Uterus (tissue), 4 donors: Measurements from ENCODE around the gene CHST11. TPM values are rescaled to one million over a fixed set of nuclear protein-coding genes. Genes with fewer than 3 reads are reported as not detected.

Experiments
- DNase-seq, 2 donors: peaks; one replicate each; pipeline ENCODE4 v3.0.0-alpha.2; 2019 to 2020
- H3K27ac ChIP-seq, 2 donors: fragments of 200-600 bp; sonication (generic); 1 replicate in 1 of 2; 2 replicates in 1 of 2; pipeline ENCODE4 v1.5.1; 2016 to 2018
- H3K27me3 ChIP-seq, 2 donors: fragments of 200-600 bp; sonication (generic); one replicate each; pipeline ENCODE4 v1.5.1; 2018 to 2019; ENCODE audit warnings: control low read depth in 1 of 2
- H3K36me3 ChIP-seq, 2 donors: fragments of 200-600 bp; sonication (generic); one replicate each; pipeline ENCODE4 v1.5.1; 2019; ENCODE audit warnings: control low read depth in 1 of 2
- H3K4me1 ChIP-seq, 2 donors: fragments of 200-600 bp; sonication (generic); one replicate each; pipeline ENCODE4 v1.5.1; 2018 to 2019; ENCODE audit warnings: control low read depth in 1 of 2
- H3K4me3 ChIP-seq, 2 donors: fragments of 200-600 bp; sonication (generic); 1 replicate in 1 of 2; 2 replicates in 1 of 2; pipeline ENCODE4 v1.5.1; 2018 to 2019; ENCODE audit warnings: mild to moderate bottlenecking in 1 of 2
- H3K9me3 ChIP-seq, 2 donors: fragments of 200-600 bp; sonication (generic); one replicate each; pipeline ENCODE4 v1.5.1; 2019; ENCODE audit warnings: control low read depth in 1 of 2
- CTCF ChIP-seq, 4 experiments: fragments of 200-600 bp in 2 of 4; fragments of 450-650 bp in 2 of 4; sonication (generic) in 2 of 4; IDR thresholded peaks; one replicate each; pipeline ENCODE4 v1.5.1; 2016 to 2019; ENCODE audit warnings: antibody characterized with exemption in 4 of 4, mild to moderate bottlenecking in 2 of 4, moderate library complexity in 1 of 4
- POLR2A ChIP-seq, 2 donors: fragments of 450-650 bp; IDR thresholded peaks; one replicate each; pipeline ENCODE4 v1.6.1; 2016; ENCODE audit warnings: antibody characterized with exemption in 2 of 2, mild to moderate bottlenecking in 1 of 2, moderate library complexity in 1 of 2
- intact Hi-C: fragments of 100-400 bp; cut with DNase I; formaldehyde crosslinking; loops from one replicate; pipeline ENCODE4 v1.15.1; 2023; ENCODE audit warnings: low total_unique reads
- total RNA-seq, 4 donors: library from RNA; depleted of rRNA in 3 of 4; stranded (reverse); fragments of >200 nt in 3 of 4; gene quantifications; one replicate each; pipeline versions ENCODE4 v1.1.0 to v1.2.4, GENCODE V29; 2014 to 2023
- donor health status: DM: yes; HTN: yes; CAD: no.

The CHST11 gene
- total RNA-seq, 4 donors from 2014 or later = 21.0 to 82.1 (median 58.7) TPM

- no peaks in the 10 kb centered on the region for H3K4me1 ChIP-seq
- no peaks in the 10 kb centered on the region for H3K27me3 ChIP-seq
- DNase-seq = no peak
- intact Hi-C loops = no loop called here
- H3K27ac ChIP-seq = no peak overlapping the region
- H3K4me3 ChIP-seq = no peak overlapping the region
- H3K9me3 ChIP-seq = no peaks in the 10 kb centered on the region
- H3K36me3 ChIP-seq = no peaks in the 10 kb centered on the region
- no peak for TF ChIP-seq POLR2A (IDR thresholded peaks at IDR 0.05)
Measured at GRCh38 chr12:104579718-104580495, 123.2 kb downstream of the CHST11 start.

GRCh38 chr12:104581005-104581570, 124.3 kb downstream of the CHST11 start:
- Histone ChIP-seq H3K27ac (no peak overlapping the region), H3K27me3 (no peaks in the 10 kb centered on the region)
- no peak for TF ChIP-seq POLR2A (IDR thresholded peaks at IDR 0.05)

GRCh38 chr12:104582739-104583138, 126.0 kb downstream of the CHST11 start:
- TF ChIP-seq POLR2A (IDR thresholded peaks at IDR 0.05) (no peak), CTCF (IDR thresholded peaks at IDR 0.05) (no peak)
- Histone ChIP-seq H3K27ac (no peak overlapping the region), H3K4me1 (no peaks in the 10 kb centered on the region), H3K36me3 (no peaks in the 10 kb centered on the region), H3K27me3 (no peaks in the 10 kb centered on the region), H3K9me3 (no peaks in the 10 kb centered on the region), H3K4me3 (no peak overlapping the region)
- no peak for DNase-seq
- intact Hi-C loops = no loop called here

More at GRCh38 chr12:104581005-104581570, 124.3 kb downstream of the CHST11 start:
- Histone ChIP-seq H3K36me3 (no peaks in the 10 kb centered on the region), H3K9me3 (no peaks in the 10 kb centered on the region), H3K4me1 (no peaks in the 10 kb centered on the region), H3K4me3 (no peak overlapping the region)
- DNase-seq = no peak
- intact Hi-C loops = no loop called here

- no peak for DNase-seq
- no peaks in the 10 kb centered on the region for H3K27me3 ChIP-seq
- H3K9me3 ChIP-seq = no peaks in the 10 kb centered on the region
- H3K27ac ChIP-seq = no peak overlapping the region
- no peak for TF ChIP-seq POLR2A (IDR thresholded peaks at IDR 0.05)
- no peak for TF ChIP-seq CTCF (IDR thresholded peaks at IDR 0.05)
- no peaks in the 10 kb centered on the region for H3K36me3 ChIP-seq
- H3K4me3 ChIP-seq = no peak overlapping the region
- intact Hi-C loops = no loop called here
- no peaks in the 10 kb centered on the region for H3K4me1 ChIP-seq
Measured at GRCh38 chr12:104583301-104583700, 126.6 kb downstream of the CHST11 start.

- Histone ChIP-seq H3K9me3 (no peaks in the 10 kb centered on the region), H3K4me3 (no peak overlapping the region), H3K4me1 (no peaks in the 10 kb centered on the region), H3K27me3 (no peaks in the 10 kb centered on the region), H3K36me3 (no peaks in the 10 kb centered on the region), H3K27ac (no peak overlapping the region)
- DNase-seq = no peak
- no peak for TF ChIP-seq POLR2A (IDR thresholded peaks at IDR 0.05)
- TF ChIP-seq CTCF (IDR thresholded peaks at IDR 0.05) = no peak
- intact Hi-C loops = no loop called here
Measured at GRCh38 chr12:104585448-104586055, 128.8 kb downstream of the CHST11 start.

- Histone ChIP-seq H3K9me3 (no peaks in the 10 kb centered on the region), H3K36me3 (no peaks in the 10 kb centered on the region), H3K4me1 (no peaks in the 10 kb centered on the region), H3K27me3 (no peaks in the 10 kb centered on the region), H3K27ac (peak overlapping the region in 1 of 2 donors; percentile 16), H3K4me3 (no peak overlapping the region)
- TF ChIP-seq CTCF (IDR thresholded peaks at IDR 0.05) (no peak), POLR2A (IDR thresholded peaks at IDR 0.05) (no peak)
- intact Hi-C loops = no loop called here
- DNase-seq = no peak
Measured at GRCh38 chr12:104586351-104586919, 129.7 kb downstream of the CHST11 start.
